GM19467 (cell line): ENCODE measurements around the gene SIRT2.
"Not testable (repeated sequence)": the region's sequence is repeated elsewhere in the genome, so short reads cannot be mapped to it uniquely, and the experiment has no call there.

Source experiments
- ATAC-seq: cut with Tn5 transposase; IDR thresholded peaks from one replicate; pipeline ENCODE4 v1.9.1; 2021; ENCODE audit warnings: mild to moderate bottlenecking, moderate library complexity; ENCODE audit not compliant: unreplicated experiment

Gene SIRT2

DNA sequence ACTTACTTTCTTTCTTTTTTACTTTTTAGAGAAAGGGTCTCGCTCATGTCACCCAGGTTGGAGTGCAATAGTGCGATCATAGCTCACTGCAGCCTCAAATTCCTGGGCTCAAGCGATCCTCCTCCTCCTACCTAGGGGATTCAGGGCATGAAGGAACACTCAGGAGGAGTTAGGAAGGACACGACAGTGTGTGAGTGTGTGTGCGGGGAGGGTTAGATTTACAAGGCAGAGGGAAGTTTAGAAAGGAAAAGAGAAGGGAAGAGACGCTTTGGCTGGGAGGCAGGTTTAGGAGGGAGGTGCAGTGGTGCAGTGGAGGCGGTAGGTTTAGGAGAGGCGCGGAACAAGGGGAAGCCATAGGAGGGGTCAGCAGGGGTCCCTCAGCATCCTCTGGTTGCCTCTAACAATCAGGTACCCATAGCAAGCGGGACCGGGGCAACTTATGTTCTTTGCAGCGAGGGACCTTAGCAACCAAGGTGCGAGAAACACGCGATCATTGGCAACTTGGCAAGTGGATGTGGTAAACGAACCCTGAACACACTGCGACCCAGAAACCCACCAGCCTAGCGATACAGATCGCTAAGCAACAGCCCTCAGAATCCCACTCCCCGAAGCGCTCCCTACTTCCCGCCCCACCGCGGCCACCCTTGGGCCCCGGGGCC lies 501 bp downstream of the SIRT2 start:
- no peak for ATAC-seq

DNA sequence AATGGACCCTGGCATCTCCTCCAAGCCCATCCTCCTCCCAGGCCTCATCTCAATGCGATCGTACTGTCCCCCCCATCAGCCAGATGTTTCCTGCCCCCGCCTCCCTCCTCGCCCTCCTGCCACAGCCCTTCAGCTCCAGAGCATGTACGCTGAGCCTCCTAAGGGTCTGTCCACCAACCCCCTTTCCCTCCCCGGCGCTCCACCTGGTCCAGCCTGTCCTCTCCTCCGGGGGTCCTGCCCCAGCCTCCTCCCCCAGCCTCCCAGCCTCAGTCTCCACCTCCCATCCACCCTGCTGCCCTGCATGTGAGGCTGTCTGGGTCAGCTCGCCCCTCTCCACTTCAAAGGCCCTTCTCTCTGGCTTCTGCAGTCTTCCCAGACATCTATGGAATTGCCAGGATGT lies 4.5 kb downstream of the SIRT2 start:
- ATAC-seq = no peak

DNA sequence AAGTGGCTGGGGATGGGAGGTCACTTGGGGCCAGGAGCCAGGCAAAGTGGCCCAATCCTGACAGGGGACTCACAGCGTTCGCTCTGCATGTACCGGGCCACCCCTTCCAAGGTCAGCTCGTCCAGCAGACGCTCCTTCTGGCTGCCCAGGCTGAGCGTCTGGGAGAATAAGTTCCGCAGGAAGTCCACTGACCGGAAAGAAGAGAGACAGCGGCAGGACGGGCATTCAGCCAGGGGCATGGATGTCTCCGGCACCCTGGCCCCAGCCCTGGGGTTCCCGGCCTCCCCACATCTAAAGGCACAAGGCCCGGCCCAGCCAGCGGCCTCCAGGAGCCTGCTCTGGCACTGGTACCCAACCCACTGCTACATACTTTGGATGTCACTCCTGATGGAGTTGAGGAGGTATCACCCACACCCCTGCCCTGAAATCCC lies 6.1 kb downstream of the SIRT2 start:
- ATAC-seq = no peak

DNA sequence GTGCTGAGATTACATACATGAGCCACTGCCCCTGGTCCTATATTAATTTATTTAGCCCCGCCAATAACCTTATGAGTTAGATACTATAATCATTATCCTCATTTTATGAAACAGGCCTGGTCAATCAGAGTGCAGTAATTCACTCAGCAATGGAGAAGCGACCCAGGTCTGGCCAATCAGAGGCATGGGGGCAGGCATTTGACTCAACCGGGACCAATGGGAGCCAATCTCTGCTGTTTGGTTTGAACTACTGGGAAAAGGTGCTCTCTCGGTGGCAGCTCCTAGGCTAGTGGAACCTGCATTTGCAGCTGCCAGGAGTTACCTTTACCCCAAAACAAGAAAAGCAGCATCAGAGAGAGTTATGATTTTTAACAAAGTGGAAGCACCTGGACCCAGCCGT lies 6.6 kb downstream of the SIRT2 start:
- no peak for ATAC-seq

DNA sequence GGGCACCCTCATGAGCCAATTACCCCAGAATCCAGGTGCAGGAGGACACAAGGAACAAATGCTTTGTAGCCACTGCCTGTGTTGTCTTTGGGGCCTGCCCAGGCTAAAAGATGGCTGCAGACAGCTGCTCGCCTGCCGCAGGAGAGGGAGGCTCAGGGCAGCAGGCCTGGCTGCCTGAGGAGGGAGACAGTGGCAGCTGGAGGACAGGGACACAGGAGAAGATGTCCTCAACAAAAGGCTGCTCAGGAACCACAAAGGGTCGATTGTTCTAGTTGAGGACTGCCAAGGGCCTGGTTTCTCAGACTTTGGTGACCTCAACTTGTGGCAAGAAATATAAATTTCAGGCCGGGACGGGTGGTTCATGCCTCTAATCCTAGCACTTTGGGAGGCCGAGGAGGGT lies 7.6 kb downstream of the SIRT2 start:
- no peak for ATAC-seq

DNA sequence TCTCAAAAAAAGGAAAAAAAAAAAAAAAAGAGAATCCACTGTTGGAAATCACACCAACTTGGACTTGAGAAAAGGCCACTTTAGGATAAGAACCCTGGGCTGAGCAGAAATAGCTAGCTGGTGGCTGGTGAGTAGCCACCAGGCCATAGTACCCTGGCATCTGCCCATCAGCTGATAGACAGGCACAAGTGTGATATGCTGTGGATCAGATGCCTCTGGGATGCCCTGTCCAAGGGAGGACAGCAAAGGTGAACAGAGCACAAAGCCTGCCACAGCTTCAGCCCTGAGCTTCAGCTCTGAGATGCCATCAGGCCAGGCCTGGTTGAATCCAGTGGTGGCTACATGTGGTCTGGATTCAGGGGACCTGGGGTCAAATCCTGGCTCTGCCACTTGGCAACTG lies 8.7 kb downstream of the SIRT2 start:
- no peak for ATAC-seq

DNA sequence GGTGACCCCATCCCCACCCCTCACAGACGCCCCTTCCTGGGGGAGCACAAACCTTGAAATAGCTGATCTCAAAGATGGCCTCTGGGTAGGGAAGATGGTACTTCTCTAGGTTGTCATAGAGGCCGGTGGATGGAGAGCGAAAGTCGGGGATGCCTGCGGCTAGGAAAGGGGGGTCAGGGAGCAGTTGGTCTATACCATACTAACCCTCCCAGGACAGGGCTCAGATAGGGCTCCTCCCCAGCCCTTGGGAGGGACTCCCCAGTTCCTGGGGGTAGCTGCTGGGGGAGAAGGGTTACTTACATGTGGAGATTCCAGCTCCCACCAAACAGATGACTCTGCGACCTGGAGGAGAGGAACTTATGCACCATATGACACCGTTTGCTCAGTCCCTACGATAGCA lies 9.6 kb downstream of the SIRT2 start:
- no peak for ATAC-seq

DNA sequence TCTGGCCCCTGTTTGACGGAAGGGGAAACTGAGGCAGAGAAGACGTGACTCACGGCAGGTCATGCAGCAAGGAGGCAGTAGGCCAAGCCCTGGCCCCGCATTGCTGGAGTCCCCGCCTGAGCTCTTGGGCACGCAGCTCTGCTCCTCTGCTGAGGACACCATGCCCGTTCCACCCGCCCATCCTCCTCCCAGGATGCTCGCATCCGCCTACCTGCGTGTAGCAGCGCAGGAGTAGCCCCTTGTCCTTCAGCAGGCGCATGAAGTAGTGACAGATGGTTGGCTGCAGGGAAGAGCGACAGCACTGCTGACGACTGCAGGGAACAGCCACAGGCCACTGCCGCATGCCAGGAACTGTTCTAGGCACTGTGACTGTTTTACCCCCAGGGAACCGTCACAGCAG lies 10.5 kb downstream of the SIRT2 start:
- ATAC-seq = no peak

DNA sequence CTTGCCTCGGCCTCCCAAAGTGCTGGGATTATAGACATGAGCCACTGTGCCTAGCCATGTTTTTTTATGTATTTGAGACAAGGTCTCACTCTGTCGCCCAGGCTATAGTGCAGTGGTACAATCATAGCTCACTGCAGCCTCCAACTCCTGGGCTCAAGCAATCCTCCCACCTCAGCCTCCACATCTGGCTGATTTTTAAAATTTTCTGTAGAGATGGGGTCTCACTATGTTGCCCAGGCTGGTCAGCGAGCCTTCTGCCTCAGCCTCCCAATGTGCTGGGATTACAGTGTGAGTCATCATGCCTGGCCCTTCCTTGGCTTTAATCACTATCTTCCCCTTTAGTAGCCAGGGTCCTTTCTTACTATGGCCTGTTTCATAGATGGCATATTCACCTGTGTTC lies 14.7 kb downstream of the SIRT2 start:
- ATAC-seq = not testable (repeated sequence)

DNA sequence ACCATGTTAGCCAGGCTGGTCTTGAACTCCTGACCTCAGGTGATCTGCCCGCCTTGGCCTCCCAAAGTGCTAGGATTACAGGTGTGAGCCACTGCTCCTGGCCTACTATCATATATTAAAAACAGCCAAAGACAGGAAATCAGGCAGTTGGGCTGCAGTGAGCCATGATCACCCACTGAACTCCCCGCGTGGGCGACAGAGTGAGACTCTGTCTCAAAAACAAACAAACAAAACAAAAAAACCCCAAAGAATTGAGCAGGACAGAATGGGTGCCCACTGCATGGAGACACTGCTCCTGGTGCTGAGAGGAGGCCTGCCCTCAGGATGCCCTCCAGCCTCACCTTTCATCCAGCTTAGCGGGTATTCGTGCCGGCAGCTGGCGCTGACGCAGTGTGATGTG lies 16.1 kb downstream of the SIRT2 start:
- no peak for ATAC-seq

DNA sequence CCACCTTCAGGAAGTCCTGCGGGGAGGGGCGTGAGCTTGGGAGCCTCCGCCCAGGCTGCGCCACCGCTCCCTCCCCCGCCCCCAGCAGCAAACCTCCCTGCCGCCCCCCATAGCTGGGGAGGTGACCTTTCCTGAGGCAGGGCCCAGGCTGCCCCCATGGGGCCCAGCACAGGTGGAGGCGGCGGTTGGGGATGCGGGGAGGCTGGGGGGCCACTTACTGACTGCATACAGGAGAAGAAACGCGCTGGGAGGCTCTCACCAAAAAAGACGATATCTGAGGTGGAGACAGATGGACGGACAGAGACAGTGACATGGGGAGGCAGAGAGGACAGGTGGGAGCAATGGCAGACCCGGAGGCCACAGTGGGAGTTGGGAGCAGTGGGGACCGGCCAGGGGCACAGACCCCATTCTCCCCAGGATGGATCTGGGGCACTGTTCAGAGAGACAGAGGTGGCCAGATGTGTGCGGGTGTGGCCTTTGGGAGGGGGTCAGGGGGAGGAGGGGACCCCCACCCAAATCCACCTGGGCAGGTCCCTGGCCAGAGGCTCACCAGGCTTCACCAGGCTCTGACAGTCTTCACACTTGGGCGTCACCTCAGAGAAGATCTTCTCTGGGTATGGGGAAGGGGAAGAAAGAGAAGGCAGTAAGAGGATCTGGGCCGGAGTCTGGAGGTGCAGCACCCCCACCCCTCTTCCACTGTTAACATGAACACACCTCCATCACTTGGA lies 18.4 kb downstream of the SIRT2 start:
- ATAC-seq = no peak

DNA sequence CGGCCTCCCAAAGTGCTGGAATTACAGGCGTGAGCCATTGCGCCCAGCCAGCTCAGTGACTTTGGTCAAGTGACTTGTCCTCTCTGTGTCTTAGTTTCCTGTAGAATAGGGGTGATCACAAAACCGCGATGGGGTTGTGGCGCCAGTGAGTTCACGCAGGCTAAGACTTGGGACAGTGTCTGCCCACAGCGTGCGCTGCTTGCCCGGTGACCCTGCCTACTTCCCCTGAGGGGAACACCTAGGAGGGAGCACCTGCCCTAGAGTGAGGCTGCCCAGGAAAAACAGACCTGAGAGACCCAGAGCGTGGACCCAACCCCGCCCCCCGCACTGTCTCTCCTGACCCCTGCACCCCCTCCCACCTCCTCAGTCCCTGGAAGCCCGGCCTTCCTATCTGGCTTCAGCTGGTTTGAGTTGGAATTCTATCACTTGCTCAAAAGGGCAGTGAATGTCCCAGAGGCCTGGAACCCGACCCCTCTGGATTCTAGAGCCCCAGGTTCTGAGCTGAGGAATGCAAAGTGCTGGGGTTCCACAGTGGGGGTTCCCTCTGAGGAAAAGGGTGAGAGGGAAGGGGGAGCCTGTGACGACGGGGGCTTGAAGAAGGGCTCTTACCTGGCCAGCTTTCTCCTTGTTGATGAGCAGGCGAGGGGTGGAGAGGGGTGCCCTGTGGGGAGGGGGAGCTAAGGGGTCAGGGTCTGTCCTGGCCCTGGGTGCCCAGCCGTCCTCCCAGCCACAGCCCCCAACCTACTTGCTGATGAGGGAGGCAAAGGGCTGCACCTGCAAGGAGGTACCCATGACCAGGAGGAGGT lies 19.1 kb downstream of the SIRT2 start:
- ATAC-seq = no peak

DNA sequence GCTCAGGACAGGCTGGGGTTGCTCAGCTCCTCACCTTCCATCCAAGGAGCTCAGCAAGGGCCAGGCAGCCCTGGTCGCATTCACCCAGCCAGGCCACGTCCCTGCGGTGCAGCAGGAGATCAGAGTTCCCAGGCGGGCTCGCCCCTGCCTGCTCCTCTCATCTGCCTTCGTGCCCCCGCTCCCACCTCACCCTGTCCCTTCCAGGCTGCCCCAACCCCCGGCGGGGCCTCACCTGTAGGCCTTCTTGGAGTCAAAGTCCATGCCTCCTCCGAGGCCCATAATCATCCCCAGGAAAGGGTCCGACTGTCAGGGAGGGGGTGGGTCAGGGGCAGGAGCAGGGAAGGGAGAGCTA lies 20.0 kb downstream of the SIRT2 start:
- no peak for ATAC-seq

DNA sequence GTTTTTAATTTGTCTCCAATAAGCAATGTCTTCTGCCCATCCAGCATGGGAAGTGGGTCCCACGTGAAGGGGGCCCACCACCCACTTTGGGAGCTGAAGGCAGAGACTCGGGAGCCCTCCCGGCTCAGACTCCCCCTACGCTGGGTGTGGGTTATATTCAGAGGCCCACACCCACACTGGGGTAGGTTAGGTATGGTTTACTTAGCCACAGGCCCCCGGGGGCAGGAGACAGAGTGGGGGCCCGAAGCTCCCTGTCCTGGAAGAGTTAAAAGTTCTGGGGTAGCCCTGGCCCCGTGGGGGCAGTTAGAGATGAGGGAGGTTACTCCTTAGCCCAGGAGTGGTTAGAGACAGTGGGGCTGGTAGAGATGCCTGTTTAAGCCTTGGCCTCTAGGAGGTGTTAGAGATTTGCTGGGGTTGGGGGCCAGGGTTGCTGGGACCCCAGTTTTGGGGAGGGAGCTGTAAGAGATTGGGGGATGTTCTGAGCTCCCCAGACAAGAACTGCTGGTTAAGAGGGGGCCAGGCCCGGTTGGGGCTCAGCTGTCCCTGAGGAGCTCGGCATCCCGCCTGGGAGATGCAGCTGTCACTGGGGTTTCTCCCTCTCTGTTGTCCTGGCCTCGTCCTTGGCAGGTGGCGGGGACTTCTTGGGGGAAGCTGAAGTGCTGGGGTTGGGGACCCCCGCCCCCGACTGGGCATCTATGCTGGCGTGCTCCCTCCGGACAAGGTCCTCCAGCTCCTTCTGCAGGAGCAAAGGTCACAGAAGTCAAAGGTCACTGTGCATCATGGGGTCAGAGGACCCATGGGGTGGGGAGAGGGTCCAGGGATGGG lies 20.6 kb downstream of the SIRT2 start:
- no peak for ATAC-seq

DNA sequence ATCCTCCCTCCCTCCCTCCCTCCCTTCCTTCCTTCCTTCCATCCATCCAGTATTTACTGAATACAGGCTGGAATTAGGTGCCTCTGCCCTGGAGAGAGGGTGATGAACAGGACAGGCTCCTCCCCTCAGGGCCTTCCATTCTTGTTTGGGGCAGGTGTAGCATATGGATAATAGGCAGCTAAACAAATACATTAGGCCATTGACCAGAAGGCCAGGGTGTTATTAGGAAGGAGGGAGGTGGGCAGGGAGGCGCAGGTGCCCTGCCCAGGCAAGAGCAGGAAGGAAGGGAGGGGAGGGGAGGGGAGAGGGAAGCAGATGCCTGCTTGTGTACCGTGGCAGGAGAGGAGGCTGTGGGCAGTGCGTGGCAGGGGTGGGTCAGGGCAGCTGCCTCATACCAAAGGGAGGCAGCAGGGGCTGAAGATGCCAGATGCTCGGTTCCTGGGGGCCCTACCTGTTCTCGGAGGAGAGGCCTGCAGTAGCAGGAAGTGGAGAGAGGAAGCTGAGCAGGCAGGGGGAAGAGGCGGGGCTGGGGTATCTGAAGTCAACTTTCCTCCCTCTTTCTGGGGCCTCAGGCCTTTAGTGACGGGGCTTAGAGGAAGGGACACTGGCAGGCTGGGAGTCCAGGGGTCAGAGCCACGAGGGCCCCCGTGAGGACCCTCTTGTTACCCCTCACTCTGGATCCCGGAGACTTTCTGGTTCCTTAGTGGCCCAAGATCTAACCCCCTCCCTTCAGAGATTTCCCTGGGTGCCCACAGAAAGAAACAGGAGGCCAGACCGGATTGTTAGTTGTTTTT lies 21.4 kb downstream of the SIRT2 start, which contains the start of gene RINL:
TSS of gene RINL (minus strand) at position 495 of the 794 bp plus-strand sequence. CDS start 1,533 bp downstream, outside the sequence.
- ATAC-seq = no peak

DNA sequence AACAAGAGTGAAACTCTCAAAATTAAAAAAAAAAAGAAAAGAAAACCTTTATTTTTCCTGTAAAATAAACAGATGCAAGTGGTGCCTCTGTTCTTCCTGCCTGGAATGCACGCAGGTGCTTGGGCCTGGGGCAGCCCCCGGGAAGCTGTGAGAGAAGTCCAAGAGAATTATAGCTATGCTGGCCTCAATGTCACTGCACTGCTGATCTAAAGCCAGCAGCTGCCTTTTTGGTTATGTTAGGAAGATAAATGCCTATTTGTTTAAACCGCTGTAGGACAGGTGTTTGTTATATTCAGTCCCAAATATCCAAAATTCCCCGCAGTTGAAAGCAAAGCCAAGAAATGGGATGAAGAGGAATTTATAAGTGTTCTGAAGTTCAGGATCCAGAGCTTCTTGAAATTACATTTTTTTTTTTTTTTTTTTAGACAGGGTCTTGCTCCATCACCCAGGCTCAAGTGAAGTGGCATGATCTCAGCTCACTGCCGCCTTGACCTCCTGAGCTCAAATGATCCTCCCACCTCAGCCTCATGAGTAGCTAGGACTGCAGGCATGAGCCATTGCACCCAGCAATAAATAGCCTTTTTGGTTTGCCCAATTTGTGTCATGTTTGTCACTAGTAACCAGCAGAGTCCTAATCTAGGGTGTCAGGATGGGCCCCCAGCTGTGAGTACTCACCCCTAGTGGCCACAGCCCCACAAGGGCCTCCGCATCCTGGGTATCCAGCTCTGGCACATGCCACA lies 23.6 kb downstream of the SIRT2 start:
- no peak for ATAC-seq

DNA sequence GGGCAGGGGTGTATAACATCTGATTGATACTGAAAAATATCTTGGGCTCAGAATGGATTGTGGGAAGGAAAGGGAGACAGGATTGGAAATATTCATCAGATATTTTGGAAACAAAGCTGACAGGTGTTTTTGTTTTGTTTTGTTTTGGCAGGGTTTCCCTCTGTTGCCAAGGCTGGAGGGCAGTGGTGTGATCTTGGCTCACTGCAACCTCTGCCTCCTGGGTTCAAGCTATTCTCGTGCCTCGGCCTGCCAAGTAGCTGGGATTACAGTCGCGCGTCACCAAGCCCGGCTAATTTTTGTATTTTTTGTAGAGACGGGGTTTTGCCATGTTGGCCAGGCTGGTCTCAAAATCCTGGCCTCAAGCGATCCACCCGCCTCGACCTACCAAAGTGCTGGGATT lies 26.0 kb downstream of the SIRT2 start:
- ATAC-seq = not testable (repeated sequence)

DNA sequence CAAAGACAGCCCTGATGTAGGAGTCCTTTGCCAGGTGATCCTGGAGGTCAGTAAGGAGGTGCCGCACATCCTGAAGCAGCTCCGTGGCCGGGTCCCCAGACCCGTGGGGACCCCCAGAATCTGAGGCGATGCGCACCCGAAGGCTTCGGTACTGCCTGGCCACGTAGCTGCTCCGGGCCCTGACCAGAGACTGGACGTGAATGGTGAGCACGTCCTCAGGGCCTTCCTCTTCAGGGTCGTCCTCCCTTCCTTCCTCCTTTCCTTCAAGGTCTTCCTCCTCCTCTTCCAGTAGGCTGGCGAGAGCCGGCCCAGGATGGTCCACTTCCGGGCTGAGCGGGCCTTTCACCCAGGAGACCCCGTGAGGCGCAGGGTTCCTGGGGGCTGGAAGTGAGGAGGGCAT lies 28.8 kb downstream of the SIRT2 start:
- ATAC-seq = no peak

DNA sequence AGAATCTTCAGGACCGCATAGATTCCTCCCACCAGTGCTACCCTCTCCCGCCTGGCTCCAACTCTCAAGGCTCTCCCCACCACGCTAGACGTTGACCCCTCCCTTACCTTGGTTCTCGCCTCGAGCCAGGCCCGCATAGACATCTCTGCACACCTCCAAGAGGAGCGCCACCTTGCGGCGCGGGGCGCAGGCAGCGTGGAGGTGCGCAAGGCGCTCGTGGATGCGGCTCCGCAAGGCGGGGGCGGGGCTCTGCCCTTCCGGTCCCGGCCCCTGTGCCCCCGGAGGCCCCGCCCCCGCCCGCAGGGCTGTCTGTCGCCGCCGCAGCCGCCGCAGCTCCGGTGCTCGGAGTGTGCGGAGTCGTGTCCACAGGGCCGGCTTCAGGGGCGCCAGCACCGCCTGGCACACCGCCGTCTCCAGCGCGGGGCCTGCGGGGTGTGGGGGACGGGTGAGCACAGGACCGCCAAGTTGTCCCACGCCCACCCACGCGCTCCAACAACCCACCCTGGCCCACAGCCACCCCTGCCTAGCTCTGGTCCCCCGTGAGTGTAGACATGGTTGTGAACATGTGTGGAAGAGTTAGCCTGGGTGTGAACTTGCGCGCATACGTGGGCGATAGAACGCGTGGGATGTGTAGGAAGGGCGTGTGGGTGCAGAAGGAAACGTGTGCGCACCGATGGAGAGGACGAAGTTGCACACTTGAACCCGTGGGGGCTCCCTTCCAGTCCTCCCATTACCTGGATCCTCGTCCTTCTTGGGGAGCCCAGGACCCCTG lies 29.4 kb downstream of the SIRT2 start:
- ATAC-seq = peak; percentile 62
